ENCODE measurements around the gene IL6. TPM values are rescaled to one million over a fixed set of nuclear protein-coding genes. Genes with fewer than 3 reads are reported as not detected.

IL6 gene
- total RNA-seq, 1 experiment from 2014 or later = not detected

DNA sequence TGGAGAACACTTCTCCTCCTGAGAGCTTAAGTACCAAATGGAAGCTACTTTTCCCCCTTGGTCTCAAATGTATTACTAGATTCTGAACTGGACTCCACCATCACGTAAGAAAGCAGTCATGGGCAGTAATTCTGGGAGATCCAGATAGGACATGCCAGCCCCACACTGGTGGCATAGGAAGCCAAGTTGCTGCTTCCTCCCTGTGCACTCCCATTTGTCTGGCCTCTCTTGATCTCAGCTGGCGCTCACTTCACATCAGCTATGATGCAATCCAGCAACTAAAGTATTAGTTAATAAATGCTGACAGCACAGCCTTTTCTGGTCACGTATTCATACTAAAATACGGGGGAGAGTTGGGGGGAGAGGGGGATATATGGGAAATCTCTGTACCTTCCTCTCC, 3.4 kb upstream of the IL6 start (continued):
- TF ChIP-seq, protein P1, sequence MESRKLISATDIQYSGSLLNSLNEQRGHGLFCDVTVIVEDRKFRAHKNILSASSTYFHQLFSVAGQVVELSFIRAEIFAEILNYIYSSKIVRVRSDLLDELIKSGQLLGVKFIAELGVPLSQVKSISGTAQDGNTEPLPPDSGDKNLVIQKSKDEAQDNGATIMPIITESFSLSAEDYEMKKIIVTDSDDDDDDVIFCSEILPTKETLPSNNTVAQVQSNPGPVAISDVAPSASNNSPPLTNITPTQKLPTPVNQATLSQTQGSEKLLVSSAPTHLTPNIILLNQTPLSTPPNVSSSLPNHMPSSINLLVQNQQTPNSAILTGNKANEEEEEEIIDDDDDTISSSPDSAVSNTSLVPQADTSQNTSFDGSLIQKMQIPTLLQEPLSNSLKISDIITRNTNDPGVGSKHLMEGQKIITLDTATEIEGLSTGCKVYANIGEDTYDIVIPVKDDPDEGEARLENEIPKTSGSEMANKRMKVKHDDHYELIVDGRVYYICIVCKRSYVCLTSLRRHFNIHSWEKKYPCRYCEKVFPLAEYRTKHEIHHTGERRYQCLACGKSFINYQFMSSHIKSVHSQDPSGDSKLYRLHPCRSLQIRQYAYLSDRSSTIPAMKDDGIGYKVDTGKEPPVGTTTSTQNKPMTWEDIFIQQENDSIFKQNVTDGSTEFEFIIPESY (IDR thresholded peaks at IDR 0.05; ENCODE audit: extremely low read depth, insufficient replicate concordance, low read length) = no peak
- TF ChIP-seq EGR1 (IDR thresholded peaks at IDR 0.05; ENCODE audit: low read depth) = no peak
- no peak for TF ChIP-seq CEBPB (IDR thresholded peaks at IDR 0.05; ENCODE audit: low read depth)
- TF ChIP-seq, protein P2, sequence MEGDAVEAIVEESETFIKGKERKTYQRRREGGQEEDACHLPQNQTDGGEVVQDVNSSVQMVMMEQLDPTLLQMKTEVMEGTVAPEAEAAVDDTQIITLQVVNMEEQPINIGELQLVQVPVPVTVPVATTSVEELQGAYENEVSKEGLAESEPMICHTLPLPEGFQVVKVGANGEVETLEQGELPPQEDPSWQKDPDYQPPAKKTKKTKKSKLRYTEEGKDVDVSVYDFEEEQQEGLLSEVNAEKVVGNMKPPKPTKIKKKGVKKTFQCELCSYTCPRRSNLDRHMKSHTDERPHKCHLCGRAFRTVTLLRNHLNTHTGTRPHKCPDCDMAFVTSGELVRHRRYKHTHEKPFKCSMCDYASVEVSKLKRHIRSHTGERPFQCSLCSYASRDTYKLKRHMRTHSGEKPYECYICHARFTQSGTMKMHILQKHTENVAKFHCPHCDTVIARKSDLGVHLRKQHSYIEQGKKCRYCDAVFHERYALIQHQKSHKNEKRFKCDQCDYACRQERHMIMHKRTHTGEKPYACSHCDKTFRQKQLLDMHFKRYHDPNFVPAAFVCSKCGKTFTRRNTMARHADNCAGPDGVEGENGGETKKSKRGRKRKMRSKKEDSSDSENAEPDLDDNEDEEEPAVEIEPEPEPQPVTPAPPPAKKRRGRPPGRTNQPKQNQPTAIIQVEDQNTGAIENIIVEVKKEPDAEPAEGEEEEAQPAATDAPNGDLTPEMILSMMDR (IDR thresholded peaks at IDR 0.05 in 2 of 3, conservative IDR thresholded peaks at IDR 0.05 in 1 of 3; ENCODE audit: borderline replicate concordance in 1 of 3, insufficient read depth in 1 of 3, low read depth in 2 of 3, low read length in 2 of 3) = no peak

GRCh38 chr7:22724861-22725260, 2.1 kb upstream of the IL6 start:
- BruUV-seq (replicated peaks) = no TSS peak

More at GRCh38 chr7:22724861-22725260, 2.1 kb upstream of the IL6 start:
- ChIA-PET POLR2A (no interaction called here), CTCF (interaction anchor here (1.1 to 7.4 kb wide), 4 partner anchors 58 to 362 kb away, joined by 3 to 195 read pairs (median 4); no protein-coding TSS in a partner anchor), RAD21 (ENCODE audit: low non-redundant PET in 1 of 2, low total read pairs in 2 of 2, uncharacterized antibody in 2 of 2, unreplicated experiment in 2 of 2) (interaction anchor here (1.2 to 2.3 kb wide), 3 partner anchors 164 kb away, joined by 3 to 9 read pairs (median 4); no protein-coding TSS in a partner anchor)
- Histone ChIP-seq H3K9me2 (ENCODE audit: insufficient read depth) (no peaks in the 10 kb centered on the region), H4K20me1 (ENCODE audit: insufficient read depth) (no peaks in the 10 kb centered on the region), H3K79me2 (ENCODE audit: insufficient read depth, low read length) (no peaks in the 10 kb centered on the region), H3K9me3 (ENCODE audit: control insufficient read depth in 1 of 2, insufficient read depth in 1 of 2, low read depth in 1 of 2, low read length in 2 of 2) (no peaks in the 10 kb centered on the region), H3K9ac (ENCODE audit: low read length) (no peak overlapping the region), H3K4me1 (ENCODE audit: control insufficient read depth in 1 of 2, insufficient read depth in 2 of 2, low read length in 2 of 2) (peaks cover 0 to 12% of the 10 kb centered on the region in 2 experiments; a peak in 1 of 4 replicates), H2AFZ (ENCODE audit: low read depth, low read length, poor library complexity, severe bottlenecking) (no peak overlapping the region), H3K4me3 (replicated peaks in 1 of 2; ENCODE audit: low read depth in 1 of 2, low read length in 2 of 2) (no peak overlapping the region), H3K27me3 (ENCODE audit: insufficient read depth, low read length) (no peaks in the 10 kb centered on the region), H3K4me2 (ENCODE audit: low read length) (no peak overlapping the region), H3K36me3 (ENCODE audit: control insufficient read depth in 1 of 2, insufficient read depth in 2 of 2, low read length in 2 of 2) (no peaks in the 10 kb centered on the region), H3K27ac (ENCODE audit: low read depth, low read length) (no peak overlapping the region)
- TF ChIP-seq, protein P1 (IDR thresholded peaks at IDR 0.05; ENCODE audit: extremely low read depth, insufficient replicate concordance, low read length) = no peak
- TF ChIP-seq FOSL1 (IDR thresholded peaks at IDR 0.05; ENCODE audit: low read depth) (no peak), SIN3A (IDR thresholded peaks at IDR 0.05; ENCODE audit: low read depth) (no peak), POLR2AphosphoS5 (IDR thresholded peaks at IDR 0.05; ENCODE audit: low read depth, low read length) (no peak), RAD21 (IDR thresholded peaks at IDR 0.05; ENCODE audit: low read depth) (no peak), POLR2A (IDR thresholded peaks at IDR 0.05; ENCODE audit: borderline replicate concordance, extremely low read depth, insufficient read depth, insufficient read length) (no peak), ATF3 (IDR thresholded peaks at IDR 0.05) (no peak), REST (IDR thresholded peaks at IDR 0.05; ENCODE audit: low read depth) (no peak), ZNF274 (IDR thresholded peaks at IDR 0.05; ENCODE audit: low read depth, low read length) (no peak), EGR1 (IDR thresholded peaks at IDR 0.05; ENCODE audit: low read depth) (no peak)
- ATAC-seq (no peak), DNase-seq (ENCODE audit: low read depth, low spot score) (no peak)
- intact Hi-C loops (cut with micrococcal nuclease) = no loop called here

Measured in HCT116 (cell line).